T-helper 1 cell treated with Interleukin-12 subunit alpha and Interleukin-12 subunit beta and Interleukin-4 antibody, amounts not matched to agents 30 μg/mL and 1 μg/mL, for 36 hours (primary cell): Measurements from ENCODE around the gene EGLN2.
"Not testable (repeated sequence)": the region's sequence is repeated elsewhere in the genome, so short reads cannot be mapped to it uniquely, and the experiment has no call there.

Experiments used
- H3K27ac Mint-ChIP-seq: one replicate; pipeline ENCODE4 v1.8.0; 2021; ENCODE audit warnings: mild to moderate bottlenecking, mixed read lengths
- H3K27me3 Mint-ChIP-seq: one replicate; pipeline ENCODE4 v1.8.0; 2021; ENCODE audit warnings: low read depth, mixed read lengths
- H3K36me3 Mint-ChIP-seq: one replicate; pipeline ENCODE4 v1.8.0; 2021; ENCODE audit warnings: low read depth, mixed read lengths
- H3K4me1 Mint-ChIP-seq: one replicate; pipeline ENCODE4 v1.8.0; 2021; ENCODE audit warnings: low read depth, mixed read lengths
- H3K4me3 Mint-ChIP-seq: one replicate; pipeline ENCODE4 v1.8.0; 2021; ENCODE audit warnings: mild to moderate bottlenecking, moderate library complexity, mixed read lengths
- H3K9me3 Mint-ChIP-seq: one replicate; pipeline ENCODE4 v1.8.0; 2021; ENCODE audit warnings: mixed read lengths

EGLN2 gene

DNA sequence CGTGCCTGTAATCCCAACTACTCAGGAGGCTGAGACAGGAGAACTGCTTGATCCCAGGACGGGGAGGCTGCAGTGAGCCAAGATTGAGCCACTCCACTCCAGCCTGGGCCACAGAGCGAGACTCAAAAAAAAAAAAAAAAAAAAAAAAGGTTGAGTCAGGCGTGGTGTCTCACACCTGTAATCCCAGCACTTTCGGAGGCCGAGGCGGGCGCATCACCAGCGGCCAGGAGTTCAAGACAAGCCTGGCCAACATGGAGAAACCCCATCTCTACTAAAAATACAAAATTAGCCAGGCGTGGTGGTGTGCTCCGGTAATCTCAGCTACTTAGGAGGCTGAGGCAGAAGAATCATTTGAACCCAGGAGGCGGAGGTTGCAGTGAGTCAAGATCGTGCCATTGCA is 32.6 kb upstream of the EGLN2 start:
- not testable (repeated sequence) for H3K9me3 Mint-ChIP-seq, H3K4me3 Mint-ChIP-seq, H3K27ac Mint-ChIP-seq, H3K27me3 Mint-ChIP-seq
- Mint-ChIP-seq H3K36me3 (peaks cover 48% of the 10 kb centered on the region), H3K4me1 (peaks cover 29% of the 10 kb centered on the region)

DNA sequence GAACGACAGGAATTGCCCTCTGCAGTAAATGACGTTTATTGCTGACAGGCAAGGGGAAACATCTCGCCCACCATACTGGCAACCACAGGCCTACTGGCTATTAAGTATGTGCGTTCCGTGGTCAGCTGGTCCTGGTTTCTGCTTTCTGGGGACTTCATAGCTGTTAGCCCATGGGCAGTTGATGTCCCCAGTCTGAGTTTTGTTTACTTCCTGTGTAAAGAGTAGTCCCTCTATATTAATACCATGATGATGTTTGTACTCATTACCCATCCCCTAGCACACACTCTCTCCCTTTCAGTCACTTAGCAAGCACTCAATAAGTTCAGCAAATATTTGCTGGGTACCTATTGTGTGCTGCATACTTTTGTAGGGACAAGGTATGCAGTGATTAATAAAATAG is 30.1 kb upstream of the EGLN2 start:
- Mint-ChIP-seq H3K4me3 (no peak overlapping the region), H3K9me3 (peaks cover 7% of the 10 kb centered on the region), H3K4me1 (peaks cover 23% of the 10 kb centered on the region), H3K27me3 (no peaks in the 10 kb centered on the region), H3K27ac (no peak overlapping the region), H3K36me3 (peaks cover 30% of the 10 kb centered on the region)

DNA sequence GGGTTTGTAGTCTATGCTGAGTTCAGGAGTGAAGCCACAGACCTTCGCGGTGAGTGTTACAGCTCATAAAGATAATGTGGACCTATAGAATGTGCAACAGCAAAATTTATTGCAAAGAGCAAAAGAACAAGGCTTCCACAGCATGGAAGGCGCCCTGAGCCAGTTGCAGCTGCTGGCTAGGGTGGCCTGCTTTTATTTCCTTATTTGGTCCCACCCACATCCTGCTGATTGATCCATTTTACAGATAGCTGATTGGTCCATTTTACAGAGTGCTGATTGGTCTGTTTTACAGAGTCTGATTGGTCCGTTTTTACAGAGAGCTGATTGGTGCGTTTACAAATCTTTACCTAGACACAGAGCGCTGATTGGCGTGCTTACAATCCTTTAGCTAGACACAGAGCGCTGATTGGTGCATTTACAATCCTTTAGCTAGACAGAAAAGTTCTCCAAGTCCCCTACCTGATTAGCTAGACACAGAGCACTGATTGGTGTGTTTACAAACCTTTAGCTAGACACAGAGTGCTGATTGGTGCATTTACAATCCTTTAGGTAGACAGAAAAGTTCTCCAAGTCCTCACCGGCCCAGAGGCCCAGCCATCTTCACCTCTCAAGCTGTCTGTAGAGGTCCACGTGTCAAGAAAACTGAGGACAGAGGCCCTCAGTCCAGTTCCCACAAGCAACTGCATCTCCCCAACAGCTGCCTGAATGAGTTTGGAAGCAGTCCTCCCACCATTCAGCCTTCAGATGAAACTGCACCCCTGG is 27.7 kb upstream of the EGLN2 start:
- Mint-ChIP-seq H3K36me3 (peaks cover 14% of the 10 kb centered on the region), H3K4me1 (peaks cover 12% of the 10 kb centered on the region)
- not testable (repeated sequence) for H3K4me3 Mint-ChIP-seq, H3K9me3 Mint-ChIP-seq, H3K27me3 Mint-ChIP-seq, H3K27ac Mint-ChIP-seq

DNA sequence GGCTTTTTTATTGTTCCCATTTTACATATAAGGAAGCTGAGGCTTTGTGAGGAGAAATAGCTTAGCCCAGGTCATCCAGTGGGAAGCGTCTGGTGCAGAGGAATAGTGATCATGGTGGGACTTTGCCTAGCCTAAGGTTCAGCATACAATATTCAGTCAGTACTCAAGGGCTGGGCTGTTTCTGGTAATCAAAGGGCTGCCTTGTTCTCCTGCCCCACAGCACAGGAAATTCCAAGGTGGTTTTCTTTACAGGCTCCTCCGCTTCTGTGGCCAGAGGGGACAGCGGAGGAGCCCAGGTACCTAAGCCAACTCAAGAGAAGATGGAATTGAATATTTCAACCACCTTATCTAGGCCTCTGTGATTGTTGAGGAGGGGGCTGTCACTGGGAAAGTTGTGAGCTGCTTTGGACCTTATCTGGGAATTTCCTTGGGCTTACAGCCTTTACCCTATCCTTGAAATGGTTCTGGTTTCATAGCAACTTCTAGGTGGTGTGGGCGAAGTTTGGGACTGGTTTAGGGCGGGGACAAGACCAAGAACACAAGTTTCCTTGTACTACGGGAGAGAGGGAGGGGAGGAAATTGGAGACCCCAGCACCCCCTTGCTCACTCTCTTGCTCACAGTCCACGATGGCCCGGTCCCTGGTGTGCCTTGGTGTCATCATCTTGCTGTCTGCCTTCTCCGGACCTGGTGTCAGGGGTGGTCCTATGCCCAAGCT is 23.9 kb upstream of the EGLN2 start, which contains the start of gene MIA:
TSS of gene MIA (plus strand) at position 606 of the 716 bp plus-strand sequence. CDS start at position 628, 22 bp downstream.
- H3K27me3 Mint-ChIP-seq, result no peaks in the 10 kb centered on the region
- no peak within 1 kb of the TSS for H3K4me3 Mint-ChIP-seq
- H3K27ac Mint-ChIP-seq, result peak within 1 kb of the TSS; percentile 69
- H3K9me3 Mint-ChIP-seq, result peaks cover 7% of the 10 kb centered on the region
- H3K36me3 Mint-ChIP-seq, result peaks cover 17% of the 10 kb centered on the region
- peaks cover 32% of the 10 kb centered on the region for H3K4me1 Mint-ChIP-seq

DNA sequence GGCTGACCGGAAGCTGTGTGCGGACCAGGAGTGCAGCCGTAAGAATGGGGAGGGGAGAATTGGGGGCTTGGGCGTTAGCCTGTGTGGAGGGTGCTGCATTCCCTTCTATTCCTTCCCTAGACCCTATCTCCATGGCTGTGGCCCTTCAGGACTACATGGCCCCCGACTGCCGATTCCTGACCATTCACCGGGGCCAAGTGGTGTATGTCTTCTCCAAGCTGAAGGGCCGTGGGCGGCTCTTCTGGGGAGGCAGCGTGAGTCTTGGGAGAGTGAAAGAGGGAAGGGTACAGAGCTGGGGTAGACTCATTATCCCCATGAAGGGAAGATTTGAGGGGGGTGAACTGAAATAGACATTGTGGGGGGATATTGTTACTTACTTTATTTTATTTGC is 23.4 kb upstream of the EGLN2 start:
- Mint-ChIP-seq H3K4me1 (peaks cover 36% of the 10 kb centered on the region), H3K36me3 (peaks cover 15% of the 10 kb centered on the region), H3K27ac (peak overlapping the region; percentile 69), H3K27me3 (no peaks in the 10 kb centered on the region), H3K9me3 (peaks cover 7% of the 10 kb centered on the region), H3K4me3 (no peak overlapping the region)

DNA sequence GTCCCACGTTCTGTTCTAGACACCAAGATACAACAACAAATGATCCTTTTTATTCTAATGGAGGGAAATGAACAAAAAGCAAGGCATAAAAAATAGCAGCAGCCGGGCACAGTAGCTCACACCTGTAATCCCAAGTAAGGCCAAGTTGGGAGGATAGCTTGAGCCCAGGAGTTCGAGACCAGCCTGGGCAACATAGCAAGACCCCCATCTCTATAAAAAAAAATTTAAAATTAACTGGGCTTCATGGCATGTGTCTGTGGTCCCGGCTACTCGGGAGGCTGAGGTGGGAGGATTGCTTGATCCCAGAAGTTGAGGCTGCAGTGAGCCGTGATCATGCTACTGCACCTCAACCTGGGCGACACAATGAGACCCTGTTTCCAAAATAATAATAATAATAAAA is 22.6 kb upstream of the EGLN2 start:
- Mint-ChIP-seq H3K9me3 (peaks cover under 1% of the 10 kb centered on the region), H3K36me3 (peaks cover 12% of the 10 kb centered on the region), H3K27ac (no peak overlapping the region), H3K27me3 (no peaks in the 10 kb centered on the region), H3K4me3 (no peak overlapping the region), H3K4me1 (peaks cover 35% of the 10 kb centered on the region)

DNA sequence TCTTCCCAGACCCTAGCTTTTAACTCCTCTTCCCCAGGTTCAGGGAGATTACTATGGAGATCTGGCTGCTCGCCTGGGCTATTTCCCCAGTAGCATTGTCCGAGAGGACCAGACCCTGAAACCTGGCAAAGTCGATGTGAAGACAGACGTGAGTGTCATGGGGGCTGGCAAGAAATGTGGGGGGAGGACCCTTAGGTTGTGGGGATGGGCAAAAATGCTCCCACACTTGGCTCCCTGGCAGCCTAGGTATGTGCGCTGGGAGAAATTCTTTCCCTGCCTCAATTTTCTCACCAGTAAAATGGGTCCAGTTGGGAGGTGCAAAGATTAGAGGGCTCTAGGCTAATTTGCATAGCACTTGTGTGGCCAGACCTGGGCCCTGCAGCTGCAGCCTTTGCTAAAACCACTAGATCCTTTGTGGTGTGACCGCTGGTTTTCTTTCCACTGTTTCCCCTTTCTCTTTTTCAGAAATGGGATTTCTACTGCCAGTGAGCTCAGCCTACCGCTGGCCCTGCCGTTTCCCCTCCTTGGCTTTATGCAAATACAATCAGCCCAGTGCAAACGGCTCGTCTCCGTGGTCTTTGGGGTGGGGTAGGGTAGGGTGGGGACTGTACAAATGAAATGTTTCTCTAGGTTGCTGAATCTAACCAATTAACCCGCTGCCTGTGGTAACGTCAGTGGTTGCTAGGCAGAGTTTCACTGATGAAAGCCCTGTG is 21.9 kb upstream of the EGLN2 start:
- H3K4me1 Mint-ChIP-seq, result peaks cover 36% of the 10 kb centered on the region
- H3K27me3 Mint-ChIP-seq, result no peaks in the 10 kb centered on the region
- no peaks in the 10 kb centered on the region for H3K9me3 Mint-ChIP-seq
- peak overlapping the region; percentile 97 for H3K27ac Mint-ChIP-seq
- peak overlapping the region; percentile 92 for H3K4me3 Mint-ChIP-seq
- peaks cover 13% of the 10 kb centered on the region for H3K36me3 Mint-ChIP-seq

DNA sequence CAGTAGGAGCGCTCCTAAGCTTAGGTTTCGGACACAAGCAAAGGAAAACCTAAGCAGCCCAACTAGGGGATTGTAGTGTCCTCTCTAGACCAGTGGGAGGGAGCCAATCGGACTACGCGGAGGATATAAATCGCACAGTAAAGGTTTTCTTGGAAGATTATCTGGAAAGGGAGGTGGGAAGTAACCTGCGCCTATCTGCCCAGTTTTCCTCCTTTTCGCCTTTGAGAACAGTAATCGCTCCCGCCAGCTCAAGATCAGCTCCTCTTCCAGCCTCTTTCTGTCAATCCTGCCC is 21.4 kb upstream of the EGLN2 start:
- H3K4me1 Mint-ChIP-seq, result peaks cover 36% of the 10 kb centered on the region
- peak overlapping the region; percentile 97 for H3K27ac Mint-ChIP-seq

DNA sequence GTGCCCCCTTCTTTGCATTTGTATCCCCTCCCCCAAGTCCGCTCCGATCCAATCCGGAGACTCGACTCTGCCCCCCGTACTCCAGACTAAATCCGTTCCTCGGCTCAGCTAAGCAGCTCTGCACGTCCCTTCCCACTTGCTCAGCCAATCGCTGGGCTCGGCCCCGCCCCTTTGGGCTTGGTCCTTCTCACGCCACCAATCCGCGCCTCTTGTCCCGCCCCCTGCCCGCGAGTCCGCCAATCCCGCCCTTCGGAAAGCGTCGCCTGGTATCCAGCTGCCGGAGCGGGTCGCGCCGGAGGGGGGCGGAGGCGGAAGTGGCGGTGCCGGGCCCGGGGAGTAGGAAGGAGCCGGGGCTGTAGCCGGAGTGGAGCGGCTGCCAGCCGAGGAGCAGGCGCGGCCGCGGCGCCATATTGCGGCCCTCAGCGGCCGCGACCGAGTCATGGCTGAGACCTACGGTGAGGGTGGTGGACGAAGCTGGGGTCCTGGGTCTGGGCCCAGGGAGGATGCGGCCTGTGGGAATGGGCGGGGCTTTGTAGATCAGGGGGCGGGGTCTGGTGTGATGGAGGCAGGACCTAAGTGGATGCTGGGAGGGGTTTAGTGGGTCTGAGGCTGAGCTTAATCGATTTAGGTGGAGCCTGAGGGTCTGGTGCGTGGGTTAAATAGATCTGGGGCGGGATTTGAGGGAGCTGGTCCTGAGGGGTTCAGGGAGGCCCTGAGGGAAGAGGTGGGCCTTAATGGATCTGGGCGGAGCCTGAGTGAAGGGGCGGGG is 20.9 kb upstream of the EGLN2 start, which contains the start of gene RAB4B:
TSS of gene RAB4B (plus strand) at position 311 of the 769 bp plus-strand sequence. CDS start at position 440, 129 bp downstream.
- peaks cover 14% of the 10 kb centered on the region for H3K36me3 Mint-ChIP-seq
- peak within 1 kb of the TSS; percentile 97 for H3K27ac Mint-ChIP-seq
- H3K9me3 Mint-ChIP-seq, result no peaks in the 10 kb centered on the region
- peak within 1 kb of the TSS; percentile 92 for H3K4me3 Mint-ChIP-seq
- peaks cover 36% of the 10 kb centered on the region for H3K4me1 Mint-ChIP-seq
- no peaks in the 10 kb centered on the region for H3K27me3 Mint-ChIP-seq

More for the DNA sequence above, 21.4 kb upstream of the EGLN2 start:
- no peaks in the 10 kb centered on the region for H3K27me3 Mint-ChIP-seq
- H3K36me3 Mint-ChIP-seq, result peaks cover 14% of the 10 kb centered on the region
- peak overlapping the region; percentile 92 for H3K4me3 Mint-ChIP-seq
- H3K9me3 Mint-ChIP-seq, result no peaks in the 10 kb centered on the region

DNA sequence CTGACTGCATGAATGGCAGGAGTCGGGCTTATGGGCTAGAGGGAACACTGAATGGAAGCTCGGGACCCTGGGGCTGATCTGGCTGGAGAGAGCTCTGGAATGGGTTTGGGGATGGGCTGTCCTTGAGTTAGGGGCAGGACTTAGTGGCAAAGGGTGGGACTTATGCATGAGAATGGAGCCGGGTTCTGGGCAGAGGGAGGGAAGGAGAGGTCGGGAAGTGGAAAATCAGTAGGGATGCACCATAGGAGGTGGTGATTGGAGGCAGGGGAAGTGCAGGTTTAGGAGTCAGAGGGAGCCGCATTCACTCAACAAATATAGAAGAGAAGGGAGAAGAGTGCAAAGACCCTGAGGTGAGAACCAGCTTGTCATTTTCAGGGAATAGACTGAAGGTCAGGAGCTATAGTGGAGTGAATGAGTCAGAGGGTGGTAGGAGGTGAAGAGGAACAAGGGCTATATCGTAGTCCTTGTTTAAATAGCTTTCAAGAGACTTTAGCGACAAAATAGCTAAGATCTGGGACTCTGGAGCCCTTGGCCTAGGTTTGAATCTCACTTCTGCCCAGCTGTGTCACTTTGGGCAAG is 20.2 kb upstream of the EGLN2 start:
- Mint-ChIP-seq H3K4me1 (peaks cover 36% of the 10 kb centered on the region), H3K4me3 (peak overlapping the region; percentile 92)

DNA sequence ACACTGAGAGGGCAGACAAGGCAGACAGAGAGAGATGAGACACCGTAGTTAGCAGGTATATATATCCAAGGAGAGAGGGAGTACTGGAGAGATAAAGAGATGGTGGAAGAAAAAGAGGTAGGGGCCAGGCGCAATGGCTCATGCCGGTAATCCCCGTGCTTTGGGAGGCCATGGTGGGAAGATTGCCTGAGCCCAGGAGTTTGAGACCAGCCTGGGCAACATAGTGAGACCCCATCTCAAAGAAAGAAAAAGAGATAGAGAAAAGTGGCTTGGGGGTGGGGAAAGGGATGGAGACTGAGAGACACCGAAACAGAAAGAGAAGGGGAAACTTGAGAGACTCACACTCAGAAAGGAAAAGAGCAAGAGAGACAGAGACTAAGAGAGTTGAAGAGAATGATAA is 18.4 kb upstream of the EGLN2 start:
- Mint-ChIP-seq H3K27ac (peak overlapping the region; percentile 27), H3K9me3 (no peaks in the 10 kb centered on the region), H3K36me3 (peaks cover 21% of the 10 kb centered on the region), H3K4me3 (peak overlapping the region; percentile 6), H3K27me3 (no peaks in the 10 kb centered on the region), H3K4me1 (peaks cover 38% of the 10 kb centered on the region)

More for the DNA sequence above, 20.2 kb upstream of the EGLN2 start:
- H3K36me3 Mint-ChIP-seq, result peaks cover 16% of the 10 kb centered on the region
- no peaks in the 10 kb centered on the region for H3K27me3 Mint-ChIP-seq
- peak overlapping the region; percentile 97 for H3K27ac Mint-ChIP-seq
- H3K9me3 Mint-ChIP-seq, result no peaks in the 10 kb centered on the region

DNA sequence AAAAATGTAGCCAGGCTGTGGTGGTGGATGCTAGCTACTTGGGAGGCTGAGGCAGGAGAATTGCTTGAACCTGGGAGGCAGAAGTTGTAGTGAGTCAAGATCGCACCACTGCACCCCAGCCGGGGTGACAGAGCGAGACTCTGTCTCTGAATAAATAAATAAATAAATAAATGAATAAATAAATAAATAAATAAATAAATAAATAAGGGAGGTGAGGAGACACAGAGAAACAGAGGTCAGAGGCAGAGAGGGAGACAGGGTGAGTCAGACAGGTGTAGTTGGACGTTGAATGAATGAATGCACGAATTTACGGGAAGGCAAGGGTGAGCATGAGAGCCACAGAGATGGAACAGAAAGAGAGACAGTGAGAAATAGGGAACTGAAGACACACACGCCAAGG is 17.9 kb upstream of the EGLN2 start:
- H3K9me3 Mint-ChIP-seq, result no peaks in the 10 kb centered on the region
- H3K27me3 Mint-ChIP-seq, result no peaks in the 10 kb centered on the region
- H3K27ac Mint-ChIP-seq, result no peak overlapping the region
- no peak overlapping the region for H3K4me3 Mint-ChIP-seq
- H3K4me1 Mint-ChIP-seq, result peaks cover 37% of the 10 kb centered on the region
- H3K36me3 Mint-ChIP-seq, result peaks cover 21% of the 10 kb centered on the region

DNA sequence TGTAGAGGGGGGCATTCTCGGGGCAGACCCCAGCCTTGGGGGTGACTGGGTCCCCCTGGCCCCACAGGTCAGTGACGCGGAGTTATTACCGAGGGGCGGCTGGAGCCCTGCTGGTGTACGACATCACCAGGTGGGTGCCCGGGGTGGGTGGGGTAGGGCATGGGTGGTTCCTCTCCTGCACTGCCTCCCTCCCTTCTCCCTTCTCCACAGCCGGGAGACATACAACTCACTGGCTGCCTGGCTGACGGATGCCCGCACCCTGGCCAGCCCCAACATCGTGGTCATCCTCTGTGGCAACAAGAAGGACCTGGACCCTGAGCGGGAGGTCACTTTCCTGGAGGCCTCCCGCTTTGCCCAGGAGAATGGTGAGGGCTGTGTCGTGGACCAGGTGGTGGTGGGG is 15.3 kb upstream of the EGLN2 start:
- Mint-ChIP-seq H3K4me1 (peaks cover 25% of the 10 kb centered on the region), H3K36me3 (peaks cover 20% of the 10 kb centered on the region), H3K27ac (no peak overlapping the region), H3K27me3 (no peaks in the 10 kb centered on the region), H3K9me3 (no peaks in the 10 kb centered on the region), H3K4me3 (no peak overlapping the region)

DNA sequence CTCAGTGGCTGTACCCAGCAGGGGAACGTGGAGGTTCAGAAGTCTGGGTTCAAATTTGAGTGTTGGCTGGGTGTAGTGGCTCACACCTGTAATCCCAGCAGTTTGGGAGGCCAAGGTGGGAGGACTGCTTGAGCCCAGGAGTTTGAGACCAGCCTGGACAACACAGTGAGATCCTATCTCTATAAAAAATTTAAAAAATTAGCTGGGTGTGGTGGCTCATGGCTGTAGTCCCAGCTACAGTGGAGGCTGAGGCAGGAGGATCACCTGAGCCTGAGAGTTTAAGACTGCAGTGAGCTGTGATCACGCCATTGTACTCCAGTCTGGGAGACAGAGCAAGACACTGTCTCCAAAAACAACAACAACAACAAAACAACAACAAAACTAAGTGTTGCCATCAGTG is 14.8 kb upstream of the EGLN2 start:
- H3K27ac Mint-ChIP-seq, H3K4me3 Mint-ChIP-seq, H3K27me3 Mint-ChIP-seq, H3K9me3 Mint-ChIP-seq: not testable (repeated sequence)
- Mint-ChIP-seq H3K4me1 (peaks cover 21% of the 10 kb centered on the region), H3K36me3 (peaks cover 20% of the 10 kb centered on the region)
